ENCODE measurements around the gene COPS7A.

Gene COPS7A

GRCh38 chr12:6723607-6724408, at the start of gene COPS7A:
Gene COPS7A (plus strand): TSS chr12:6724046. CDS start chr12:6724657, 611 bp downstream.
- DNase-seq (ENCODE audit: low read depth): peak; percentile 98

GRCh38 chr12:6676962-6677361, 46.9 kb upstream of the COPS7A start:
- DNase-seq (ENCODE audit: low read depth): no peak

- no peak for DNase-seq (ENCODE audit: low read depth)
Observed at GRCh38 chr12:6684609-6685008, 39.2 kb upstream of the COPS7A start.

- no peak for DNase-seq (ENCODE audit: low read depth)
Observed at GRCh38 chr12:6685814-6686213, 38.0 kb upstream of the COPS7A start.

GRCh38 chr12:6688543-6688998, 35.3 kb upstream of the COPS7A start:
- DNase-seq (ENCODE audit: low read depth): no peak

- peak; percentile 99 for DNase-seq (ENCODE audit: low read depth)
Observed at GRCh38 chr12:6688999-6689882, 34.6 kb upstream of the COPS7A start, which contains the start of gene ZNF384. Gene ZNF384 (minus strand): TSS chr12:6689375. CDS start chr12:6679520, 9,855 bp downstream.

GRCh38 chr12:6691473-6691872, 32.4 kb upstream of the COPS7A start:
- peak; percentile 53 for DNase-seq (ENCODE audit: low read depth)

- no peak for DNase-seq (ENCODE audit: low read depth)
Observed at GRCh38 chr12:6692888-6693287, 31.0 kb upstream of the COPS7A start.

- no peak for DNase-seq (ENCODE audit: low read depth)
Observed at GRCh38 chr12:6693832-6694355, 30.0 kb upstream of the COPS7A start.

- DNase-seq (ENCODE audit: low read depth): no peak
Observed at GRCh38 chr12:6694701-6695100, 29.1 kb upstream of the COPS7A start.

GRCh38 chr12:6695313-6696045, 28.4 kb upstream of the COPS7A start:
- no peak for DNase-seq (ENCODE audit: low read depth)

GRCh38 chr12:6696690-6697583, 26.9 kb upstream of the COPS7A start:
- no peak for DNase-seq (ENCODE audit: low read depth)

GRCh38 chr12:6697584-6698351, 26.1 kb upstream of the COPS7A start:
- DNase-seq (ENCODE audit: low read depth): peak; percentile 57

- no peak for DNase-seq (ENCODE audit: low read depth)
Observed at GRCh38 chr12:6698352-6699046, 25.3 kb upstream of the COPS7A start.

- no peak for DNase-seq (ENCODE audit: low read depth)
Observed at GRCh38 chr12:6699259-6699988, 24.4 kb upstream of the COPS7A start.

GRCh38 chr12:6699989-6700645, 23.7 kb upstream of the COPS7A start:
- DNase-seq (ENCODE audit: low read depth): no peak

- no peak for DNase-seq (ENCODE audit: low read depth)
Observed at GRCh38 chr12:6700646-6701051, 23.2 kb upstream of the COPS7A start, which contains the start of gene PIANP. Gene PIANP (minus strand): TSS chr12:6700815. CDS start chr12:6698061, 2,754 bp downstream.
